GM19395 (cell line): ENCODE measurements around the gene TMEM242.
A peak's percentile ranks its signal among the peaks of the same experiment; 100 is the strongest.
"Not testable (repeated sequence)": the region's sequence is repeated elsewhere in the genome, so short reads cannot be mapped to it uniquely, and the experiment has no call there.

Experiments
- ATAC-seq: cut with Tn5 transposase; IDR thresholded peaks from one replicate; pipeline ENCODE4 v1.9.1; 2021; ENCODE audit warnings: mild to moderate bottlenecking, moderate library complexity; ENCODE audit not compliant: unreplicated experiment

TMEM242 gene

DNA sequence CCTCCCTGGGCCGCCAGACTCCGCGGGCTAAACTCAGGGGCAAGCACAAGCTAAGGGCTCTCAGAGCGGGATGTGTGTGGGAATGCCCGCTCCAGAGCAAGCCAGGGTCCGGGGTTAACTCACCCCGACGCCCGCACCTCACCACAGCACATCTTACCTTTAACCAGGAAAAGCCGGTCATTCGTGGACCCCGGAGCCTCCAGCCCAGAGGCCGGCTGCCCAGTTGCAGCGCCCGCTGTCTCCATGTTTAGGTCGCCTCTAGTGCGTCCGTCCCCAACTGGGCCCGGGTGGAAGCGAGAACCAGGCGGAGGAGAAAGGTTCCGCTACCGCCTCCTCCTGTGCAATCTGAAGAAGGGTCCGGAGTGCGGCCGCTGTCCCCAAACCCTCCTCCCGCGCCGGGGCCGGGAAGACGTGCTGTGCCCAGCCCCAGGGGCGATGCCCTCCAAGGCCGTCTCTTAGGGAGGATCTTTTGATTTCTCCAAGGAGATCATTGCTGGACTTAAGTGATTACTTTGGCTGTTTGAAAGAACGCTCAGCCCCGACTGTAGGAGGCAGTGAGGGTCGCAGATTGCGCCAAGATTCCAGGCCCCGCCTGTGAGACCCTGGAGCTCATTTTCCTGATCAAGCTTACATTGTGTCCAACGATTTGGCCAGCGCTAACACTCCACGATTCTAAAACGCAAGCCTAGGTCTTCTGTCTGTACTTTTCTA lies at the start of gene TMEM242:
Gene TMEM242 (minus strand): TSS at position 265 of the 711 bp plus-strand sequence. CDS start 20 bp downstream, at position 245.
- ATAC-seq = peak; percentile 95

DNA sequence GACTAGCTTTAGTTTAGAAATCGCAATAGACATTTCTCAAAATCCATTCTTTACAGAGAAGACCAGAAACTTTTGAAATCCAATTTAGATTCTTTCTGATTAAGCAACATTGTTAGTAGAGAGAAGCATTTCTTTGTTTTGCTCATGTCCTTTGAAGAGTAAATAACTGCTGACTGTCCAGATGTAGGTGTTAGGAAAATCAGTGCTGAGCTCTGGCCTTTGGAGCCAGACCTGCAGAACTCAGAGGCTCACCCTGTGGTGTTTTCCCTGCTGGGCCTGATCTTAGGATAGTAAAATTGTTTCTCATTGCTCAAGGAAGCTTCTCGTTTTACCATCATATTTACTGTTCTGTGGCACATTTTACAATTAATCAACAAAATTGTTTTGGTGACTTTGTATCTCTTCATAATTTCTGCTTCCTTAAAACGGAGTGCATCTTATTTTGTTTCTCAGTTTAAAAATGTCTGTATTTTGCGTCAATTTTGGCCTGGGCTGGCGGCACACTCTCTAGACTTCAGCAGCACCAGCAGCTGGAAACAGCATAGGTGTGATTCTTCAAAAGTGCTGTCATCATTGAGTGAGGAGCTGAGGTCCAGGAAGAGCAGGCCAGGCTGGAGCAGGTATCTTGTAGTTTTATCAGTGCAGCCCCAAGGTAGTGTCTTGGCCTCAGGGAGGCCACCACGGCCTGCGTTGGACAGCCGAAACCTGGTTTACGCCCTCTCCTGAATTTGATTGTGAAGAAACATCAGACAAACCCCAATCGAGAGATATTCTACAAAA lies 49.4 kb upstream of the TMEM242 start:
- ATAC-seq = no peak

DNA sequence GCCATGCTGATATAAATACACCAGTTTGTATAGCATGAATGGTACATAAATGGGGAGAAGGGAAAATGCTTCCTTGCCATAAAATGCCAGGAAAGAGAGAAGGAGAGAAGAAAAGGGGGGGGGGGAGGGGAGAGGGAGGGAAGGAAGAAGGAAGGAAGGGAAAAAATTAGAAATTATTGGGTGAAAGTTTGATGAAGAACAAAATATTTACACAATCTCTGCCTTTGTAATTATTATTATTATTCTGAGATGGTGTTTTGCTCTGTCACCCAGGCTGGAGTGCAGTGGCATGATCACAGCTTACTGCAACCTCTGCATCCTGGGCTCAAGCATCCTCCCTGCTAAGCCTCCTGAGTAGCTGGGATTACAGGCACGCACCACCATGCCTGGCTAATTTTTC lies 47.4 kb upstream of the TMEM242 start:
- ATAC-seq = no peak

DNA sequence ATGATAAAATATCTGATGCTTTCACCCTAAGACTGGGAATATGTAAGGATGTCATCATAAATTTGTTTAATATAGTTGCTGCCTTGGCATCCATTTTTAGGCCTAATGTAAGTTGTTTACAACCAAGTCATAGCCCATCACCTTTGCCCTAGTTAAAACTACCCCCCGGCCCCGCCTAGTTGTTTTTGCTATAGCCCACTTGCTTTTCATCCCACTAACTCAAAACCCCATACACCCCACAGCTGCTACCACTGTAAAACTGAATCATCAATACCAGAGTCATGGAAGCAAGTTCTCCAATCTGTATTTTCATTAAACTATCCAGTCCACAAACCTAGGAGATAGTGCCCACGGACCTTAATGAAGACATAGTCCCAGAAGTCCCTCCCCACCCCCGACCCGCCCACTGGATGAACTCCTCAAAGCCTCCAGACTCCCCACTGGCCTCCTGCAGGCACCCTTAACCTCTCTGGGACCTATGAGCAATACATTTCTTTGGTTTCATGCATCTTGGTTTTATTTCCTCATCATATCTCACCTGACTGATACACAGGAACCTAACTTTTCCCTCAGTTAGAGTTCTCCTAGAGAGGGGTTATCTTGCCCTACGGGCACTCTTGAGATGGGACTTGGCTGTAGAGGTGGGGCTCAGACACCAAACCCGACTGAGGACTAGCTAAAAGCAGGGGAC lies 45.2 kb upstream of the TMEM242 start:
- no peak for ATAC-seq

DNA sequence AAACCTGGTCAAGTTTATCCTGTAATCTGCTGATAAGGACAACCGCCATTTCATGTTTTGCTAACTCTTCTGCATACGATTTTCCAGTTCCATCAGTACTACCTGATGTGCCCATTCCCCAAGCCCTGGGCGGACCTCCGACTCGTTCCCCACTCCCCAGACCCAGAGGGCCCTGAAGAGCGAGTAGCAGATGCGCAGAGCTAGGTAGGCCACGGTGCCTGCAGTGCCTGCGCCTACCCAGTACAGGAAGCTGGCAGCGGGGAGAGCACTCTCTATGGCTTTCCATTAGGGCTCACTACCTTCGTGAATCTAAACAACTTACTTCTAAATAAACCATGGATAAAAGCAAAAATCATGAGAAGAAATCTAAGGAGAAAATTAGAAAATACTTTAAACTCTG lies 43.3 kb upstream of the TMEM242 start:
- ATAC-seq = no peak

DNA sequence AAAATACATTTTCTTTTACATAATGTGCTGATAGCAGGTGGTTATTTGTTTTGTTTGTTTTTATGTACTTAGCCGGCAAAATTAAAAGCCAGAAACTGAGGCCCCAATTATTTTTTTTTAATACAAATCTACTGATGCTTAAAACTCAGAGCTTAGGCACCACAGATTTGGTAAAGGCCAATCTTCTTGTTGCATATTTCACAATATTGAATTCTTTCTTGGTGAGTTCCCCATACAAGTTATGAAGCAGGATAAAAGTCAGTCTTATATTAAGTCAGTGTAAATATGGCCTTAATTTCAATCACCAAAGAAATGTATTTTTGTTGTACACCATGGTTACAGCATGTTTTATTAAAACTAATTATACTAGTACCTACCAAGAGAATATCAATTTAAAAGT lies 41.4 kb upstream of the TMEM242 start:
- ATAC-seq = no peak

DNA sequence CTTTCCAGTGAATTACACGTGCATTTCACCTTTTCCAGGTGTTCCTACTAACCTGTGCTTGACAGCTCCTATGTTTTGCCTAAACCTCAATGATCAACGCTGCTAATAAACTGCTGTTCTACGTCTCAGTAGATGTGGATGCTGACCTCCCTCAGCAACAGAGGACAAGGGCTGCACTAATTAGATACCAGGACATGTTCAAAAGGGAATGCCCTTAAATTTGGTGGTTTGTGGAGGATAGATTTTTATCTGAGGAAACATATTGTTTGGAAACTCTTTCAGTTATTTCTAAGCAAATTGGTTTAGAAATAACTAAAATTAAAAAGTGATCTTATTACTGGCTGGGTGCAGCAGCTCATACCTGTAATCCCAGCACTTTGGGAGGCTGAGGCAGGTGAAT lies 38.6 kb upstream of the TMEM242 start:
- ATAC-seq = no peak

DNA sequence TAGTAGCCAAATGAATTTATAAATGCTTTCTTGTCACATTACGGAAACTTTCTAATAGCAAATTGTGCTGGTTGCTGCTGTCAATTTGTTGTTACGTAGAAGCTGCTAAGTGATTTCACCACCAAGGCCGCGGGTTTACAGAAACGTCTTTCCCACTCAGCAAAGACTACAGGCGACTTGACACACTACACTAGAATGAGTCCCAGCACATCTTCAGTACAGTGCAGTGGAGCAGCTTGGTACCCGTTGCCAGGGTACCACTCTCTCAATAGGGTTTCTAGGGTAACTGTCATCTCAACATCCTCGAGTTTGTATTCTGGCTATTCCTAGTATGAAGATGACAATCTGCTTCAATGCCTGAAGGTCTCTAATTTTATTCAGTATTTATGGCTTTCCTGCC lies 35.0 kb upstream of the TMEM242 start:
- ATAC-seq = no peak

DNA sequence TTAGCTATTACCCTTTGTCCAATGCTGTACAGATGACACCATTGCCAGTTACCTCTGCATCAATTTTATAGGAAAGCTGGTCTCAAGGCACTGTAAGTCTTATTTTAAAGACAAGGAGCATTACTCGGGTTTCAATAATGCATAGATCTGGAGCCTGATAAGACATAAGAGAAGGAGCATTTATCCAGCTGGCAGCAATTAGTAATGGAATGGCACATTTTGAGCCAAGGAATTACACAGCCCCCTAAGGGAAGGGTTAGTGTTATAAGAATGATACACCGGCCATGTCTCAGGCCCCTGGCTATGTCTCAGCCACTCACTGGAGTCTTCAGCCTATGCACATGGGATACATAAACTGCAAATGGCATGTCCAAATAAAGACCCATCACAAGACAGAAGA lies 23.1 kb upstream of the TMEM242 start:
- ATAC-seq = no peak

DNA sequence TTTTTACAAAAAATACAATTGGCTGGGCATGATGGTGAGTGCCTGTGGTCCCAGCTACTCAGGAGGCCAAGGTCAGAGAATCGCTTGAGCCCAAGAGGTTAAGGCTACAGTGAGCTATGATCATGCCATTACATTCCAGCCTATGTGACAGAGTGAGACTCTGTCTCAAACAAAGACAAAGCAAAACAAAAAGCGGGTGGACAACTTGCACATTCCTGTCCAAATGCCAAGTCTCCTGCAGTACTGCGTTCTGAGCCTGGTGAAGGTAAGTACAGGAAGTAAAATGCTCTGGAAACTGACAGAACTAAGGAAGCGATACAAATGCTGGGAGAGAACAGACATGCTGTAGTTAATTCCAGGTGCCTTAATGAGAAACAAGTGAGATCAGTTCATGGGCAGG lies 20.4 kb upstream of the TMEM242 start:
- ATAC-seq = no peak

DNA sequence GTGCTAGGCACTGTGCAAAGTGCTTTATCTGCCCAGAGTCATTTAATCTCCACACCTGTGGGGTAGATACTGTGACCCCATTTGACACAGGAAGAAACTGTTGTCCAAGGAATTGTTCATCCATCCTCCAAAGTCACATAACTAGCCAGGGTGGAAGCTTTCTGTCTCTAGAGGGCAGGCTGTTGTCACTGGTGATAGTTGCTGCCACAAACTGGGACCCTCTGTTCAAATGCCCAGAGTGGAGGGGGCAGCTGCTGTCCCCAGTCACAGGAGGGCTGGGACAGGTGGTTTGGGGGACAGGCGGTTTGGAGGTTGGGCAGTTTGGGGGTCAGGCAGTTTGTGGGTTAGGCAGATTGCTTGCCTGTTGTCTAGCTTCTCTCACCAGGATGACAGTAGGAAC lies 16.1 kb upstream of the TMEM242 start:
- no peak for ATAC-seq

DNA sequence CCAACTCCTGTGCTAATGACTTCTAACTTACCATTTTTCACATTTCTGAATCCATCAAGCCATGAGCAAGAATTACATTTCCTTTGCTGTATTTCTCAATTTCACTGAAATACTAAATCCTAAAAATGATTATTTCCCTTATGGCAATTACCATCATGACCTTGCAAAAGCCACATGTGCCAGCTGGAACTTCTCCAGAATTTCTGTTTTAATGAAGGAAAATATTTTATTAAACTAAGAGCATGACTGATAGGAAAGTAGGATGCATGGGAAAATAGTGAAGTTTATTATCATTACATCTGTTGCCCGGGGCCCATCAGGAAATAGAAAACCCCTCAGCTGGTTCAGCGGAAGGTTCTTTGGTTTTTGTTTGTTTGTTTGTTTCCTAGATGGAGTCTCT lies 14.4 kb upstream of the TMEM242 start:
- ATAC-seq = no peak

DNA sequence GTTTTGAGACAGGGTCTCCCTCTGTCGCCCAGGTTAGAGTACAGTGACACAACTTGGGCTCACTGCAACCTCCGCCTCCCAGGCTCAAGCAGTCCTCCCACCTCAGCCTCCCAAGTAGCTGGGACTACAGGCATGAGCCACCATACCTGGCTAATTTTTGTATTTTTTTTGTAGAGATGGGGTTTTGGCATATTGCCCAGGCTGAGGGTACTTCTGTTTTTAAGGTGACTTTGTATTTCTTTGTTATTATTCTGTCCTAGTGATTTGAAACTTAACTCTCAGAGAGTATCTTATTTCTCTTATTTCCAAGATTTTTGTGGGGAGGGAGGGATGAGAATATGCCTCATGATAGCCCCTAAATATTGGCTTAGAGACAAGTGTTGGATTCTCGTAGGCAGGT lies 14.0 kb upstream of the TMEM242 start:
- not testable (repeated sequence) for ATAC-seq

DNA sequence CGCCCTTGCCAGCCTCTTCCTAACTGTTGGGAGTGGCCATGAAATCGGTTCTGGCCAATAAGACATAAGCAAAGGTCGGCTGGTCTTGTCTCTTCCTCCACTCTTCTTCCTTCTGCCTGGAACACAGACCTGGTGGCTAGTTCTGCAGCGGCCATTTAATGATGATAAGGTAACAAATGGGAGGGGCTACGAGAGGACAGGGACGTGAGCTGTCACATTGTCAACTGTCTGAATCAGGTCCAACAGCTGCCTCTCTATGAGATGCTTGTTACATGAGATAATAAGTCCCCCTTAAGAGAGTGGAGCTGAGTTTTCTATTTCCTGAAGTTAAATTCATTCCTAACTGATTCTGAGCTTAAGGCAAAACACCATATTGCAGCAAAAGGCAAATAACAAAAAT lies 12.5 kb upstream of the TMEM242 start:
- no peak for ATAC-seq

DNA sequence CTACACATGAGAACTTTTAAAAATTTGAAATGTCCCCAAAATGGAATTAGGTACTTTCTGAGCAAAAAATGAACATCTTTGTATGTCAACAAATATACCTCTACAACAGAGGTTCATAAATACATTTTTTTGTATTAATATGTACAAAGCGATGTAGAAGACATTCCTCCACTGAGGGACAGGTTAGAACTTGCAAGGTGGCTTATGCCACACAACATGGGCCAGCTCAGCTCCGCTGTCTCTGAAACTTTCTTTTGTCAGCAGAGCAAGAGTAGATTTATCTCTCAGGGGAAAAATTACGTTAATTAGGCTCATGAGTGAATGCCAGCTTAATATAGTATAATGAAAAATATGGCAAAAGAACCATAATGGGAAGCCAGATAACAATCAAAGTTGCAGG lies 10.6 kb upstream of the TMEM242 start:
- no peak for ATAC-seq

DNA sequence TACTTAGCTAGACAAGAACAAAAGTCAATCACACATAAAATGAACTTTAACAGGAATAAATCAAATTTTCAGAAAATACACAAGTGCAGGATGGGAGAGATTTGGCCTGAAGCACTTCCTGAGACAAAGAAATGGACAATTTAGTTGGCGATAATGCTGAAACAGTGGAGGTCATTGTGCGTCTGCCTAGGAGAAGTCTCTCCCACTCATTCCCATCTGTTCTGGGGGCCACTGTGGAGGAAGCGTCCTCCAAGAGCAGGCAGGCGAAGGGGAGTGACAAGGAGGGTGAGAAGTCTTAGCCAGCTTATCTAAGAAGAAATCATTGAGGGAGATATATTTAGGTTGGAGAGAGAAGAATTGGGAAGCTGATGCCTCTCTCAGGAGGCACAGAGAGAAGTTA lies 10.2 kb upstream of the TMEM242 start:
- no peak for ATAC-seq

DNA sequence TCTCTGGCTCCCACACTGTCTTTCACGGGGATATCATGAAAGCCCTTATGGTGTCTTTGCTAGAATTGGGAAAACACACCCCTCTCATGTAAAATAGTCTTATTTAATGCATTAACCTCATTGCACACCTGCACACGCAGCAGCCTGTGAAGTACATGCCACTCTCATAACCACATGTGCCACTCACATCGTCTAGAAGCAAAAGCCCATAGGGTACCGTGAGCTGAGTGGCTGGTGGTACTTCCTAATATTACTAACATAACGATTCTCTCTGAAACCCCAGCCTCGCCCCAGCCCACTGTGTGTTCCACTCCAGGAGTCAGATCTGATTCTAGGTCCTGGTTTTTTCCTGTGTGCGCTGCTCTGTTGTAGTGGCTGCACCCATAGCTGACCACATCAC lies 9.5 kb upstream of the TMEM242 start:
- ATAC-seq = no peak

DNA sequence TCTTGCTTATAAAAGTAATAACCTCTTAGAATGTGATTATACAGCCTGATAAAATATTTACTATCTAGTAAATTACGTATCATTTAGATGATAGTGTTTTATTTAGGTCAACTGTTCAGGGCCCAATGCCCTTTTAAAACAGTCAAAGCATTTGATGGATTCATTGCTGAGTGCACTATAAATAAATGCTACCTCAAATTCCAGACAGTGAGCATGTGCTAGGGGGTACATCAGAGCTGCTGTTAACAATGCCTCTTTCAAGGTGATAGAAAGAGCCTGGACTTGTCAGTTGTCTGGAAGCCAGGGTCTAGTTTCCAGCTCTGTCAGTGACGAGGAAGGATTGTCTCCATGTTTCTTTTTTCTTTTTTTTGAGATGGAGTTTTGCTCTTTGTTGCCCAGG lies 7.5 kb upstream of the TMEM242 start:
- no peak for ATAC-seq

DNA sequence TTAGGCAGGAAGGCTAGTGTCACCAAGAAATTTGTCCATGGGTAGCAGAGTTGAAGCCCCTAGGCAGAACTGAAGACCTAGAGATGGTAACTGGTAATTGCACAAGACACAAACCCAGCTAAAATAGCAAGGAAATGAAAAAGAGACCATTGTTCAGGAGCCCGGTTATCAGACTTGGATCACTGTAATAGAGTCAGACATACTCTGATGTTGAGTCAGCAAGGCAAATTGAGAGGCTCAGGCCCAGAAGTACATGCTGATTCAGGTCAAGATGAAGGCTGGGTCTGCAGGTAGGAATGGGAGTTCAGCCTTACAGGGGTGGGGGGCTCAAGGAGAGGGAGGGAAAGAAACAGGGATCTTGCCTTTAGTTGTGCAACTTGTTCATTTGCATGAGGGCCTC lies 6.5 kb upstream of the TMEM242 start:
- no peak for ATAC-seq

DNA sequence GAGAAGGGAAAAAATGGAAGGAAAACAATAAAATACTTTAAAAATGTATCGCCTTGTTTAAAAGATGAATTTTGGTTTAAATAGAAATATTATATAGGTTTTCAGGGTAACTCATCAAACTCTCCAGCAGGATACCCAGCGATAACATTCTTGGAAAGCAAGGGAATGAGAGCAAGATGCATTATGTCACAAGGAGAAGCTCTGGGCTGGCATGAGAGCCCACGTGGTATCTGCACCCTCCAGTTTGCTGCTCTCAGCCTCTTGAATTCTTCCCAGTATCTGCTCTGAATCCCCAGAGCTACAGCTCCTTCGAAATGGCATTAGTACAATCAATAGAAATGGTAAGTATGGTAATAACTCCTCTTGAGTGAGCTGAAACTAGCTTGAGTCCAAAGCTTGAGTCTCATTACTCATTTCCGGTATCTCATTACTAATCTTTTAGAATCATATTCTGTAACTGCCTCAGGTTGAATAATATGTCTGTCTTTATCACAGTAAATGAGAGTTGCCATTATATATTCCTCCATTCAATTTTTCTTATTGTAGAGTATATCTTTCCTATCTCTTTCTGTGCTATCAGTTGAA lies 4.9 kb upstream of the TMEM242 start:
- no peak for ATAC-seq

DNA sequence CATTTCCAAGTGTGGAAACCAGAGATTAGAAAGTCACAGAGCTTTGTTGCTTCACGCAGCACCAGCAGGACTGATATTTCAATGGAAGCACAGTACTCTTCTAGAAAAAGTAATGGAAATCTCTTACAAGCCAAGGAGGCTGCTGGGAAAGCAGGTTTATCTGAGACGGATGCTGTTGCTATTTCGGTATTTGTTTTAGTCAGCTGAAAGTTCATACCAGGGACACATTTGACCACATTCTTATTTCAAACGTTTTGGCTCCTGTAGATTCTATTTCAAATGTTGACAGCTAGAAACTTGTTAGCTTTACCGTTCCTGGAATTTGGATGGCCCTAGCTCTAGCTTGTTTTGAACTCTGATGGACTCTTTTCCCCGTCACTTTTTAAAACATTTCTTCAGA lies 3.7 kb upstream of the TMEM242 start:
- ATAC-seq = no peak
